Neural crest cell (in vitro differentiated cells): ENCODE measurements around the gene GZMM. TPM values are rescaled to one million over a fixed set of nuclear protein-coding genes. Genes with fewer than 3 reads are reported as not detected.
"Not testable (repeated sequence)": the region's sequence is repeated elsewhere in the genome, so short reads cannot be mapped to it uniquely, and the experiment has no call there.

Experiments
- DNase-seq: peaks from one replicate; pipeline ENCODE4 v3.0.0; 2021; ENCODE audit warnings: low read depth, mixed read lengths, low spot score
- H3K27ac Mint-ChIP-seq: one replicate; pipeline ENCODE4 v1.8.0; 2021; ENCODE audit warnings: mild to moderate bottlenecking, mixed read lengths; ENCODE audit not compliant: unreplicated experiment
- H3K27me3 Mint-ChIP-seq: 2 replicates; pipeline ENCODE4 v1.8.0; 2021; ENCODE audit warnings: low read depth, mild to moderate bottlenecking, mixed read lengths
- H3K36me3 Mint-ChIP-seq: 2 replicates; pipeline ENCODE4 v1.8.0; 2021; ENCODE audit warnings: low read depth, mild to moderate bottlenecking, mixed read lengths
- H3K4me1 Mint-ChIP-seq: 2 replicates; pipeline ENCODE4 v1.8.0; 2021; ENCODE audit warnings: mixed read lengths
- H3K4me3 Mint-ChIP-seq: one replicate; pipeline ENCODE4 v1.8.0; 2021; ENCODE audit warnings: mild to moderate bottlenecking, mixed read lengths
- H3K9me3 Mint-ChIP-seq: 2 replicates; pipeline ENCODE4 v1.8.0; 2021; ENCODE audit warnings: mixed read lengths
- total RNA-seq: library from RNA; stranded (reverse); gene quantifications from 2 replicates; pipeline ENCODE4 v1.2.1, GENCODE V29; 2021
- TF ChIP-seq, protein P1 (sequence below): fragments of 200-600 bp; sonication (generic); conservative IDR thresholded peaks from 2 replicates; pipeline ENCODE4 v1.5.0; 2021; ENCODE audit warnings: antibody characterized with exemption, mild to moderate bottlenecking

Gene GZMM
- total RNA-seq, 1 donor from 2014 or later = not detected

GRCh38 chr19:583198-583967, 39.5 kb downstream of the GZMM start:
- Mint-ChIP-seq H3K9me3 (no peaks in the 10 kb centered on the region), H3K27me3 (peaks cover 28% of the 10 kb centered on the region), H3K36me3 (no peaks in the 10 kb centered on the region), H3K4me3 (peak overlapping the region; percentile 59), H3K27ac (no peak overlapping the region), H3K4me1 (peaks cover 8% of the 10 kb centered on the region)
- DNase-seq = no peak
- TF ChIP-seq, protein P1, sequence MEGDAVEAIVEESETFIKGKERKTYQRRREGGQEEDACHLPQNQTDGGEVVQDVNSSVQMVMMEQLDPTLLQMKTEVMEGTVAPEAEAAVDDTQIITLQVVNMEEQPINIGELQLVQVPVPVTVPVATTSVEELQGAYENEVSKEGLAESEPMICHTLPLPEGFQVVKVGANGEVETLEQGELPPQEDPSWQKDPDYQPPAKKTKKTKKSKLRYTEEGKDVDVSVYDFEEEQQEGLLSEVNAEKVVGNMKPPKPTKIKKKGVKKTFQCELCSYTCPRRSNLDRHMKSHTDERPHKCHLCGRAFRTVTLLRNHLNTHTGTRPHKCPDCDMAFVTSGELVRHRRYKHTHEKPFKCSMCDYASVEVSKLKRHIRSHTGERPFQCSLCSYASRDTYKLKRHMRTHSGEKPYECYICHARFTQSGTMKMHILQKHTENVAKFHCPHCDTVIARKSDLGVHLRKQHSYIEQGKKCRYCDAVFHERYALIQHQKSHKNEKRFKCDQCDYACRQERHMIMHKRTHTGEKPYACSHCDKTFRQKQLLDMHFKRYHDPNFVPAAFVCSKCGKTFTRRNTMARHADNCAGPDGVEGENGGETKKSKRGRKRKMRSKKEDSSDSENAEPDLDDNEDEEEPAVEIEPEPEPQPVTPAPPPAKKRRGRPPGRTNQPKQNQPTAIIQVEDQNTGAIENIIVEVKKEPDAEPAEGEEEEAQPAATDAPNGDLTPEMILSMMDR = no peak

DNA sequence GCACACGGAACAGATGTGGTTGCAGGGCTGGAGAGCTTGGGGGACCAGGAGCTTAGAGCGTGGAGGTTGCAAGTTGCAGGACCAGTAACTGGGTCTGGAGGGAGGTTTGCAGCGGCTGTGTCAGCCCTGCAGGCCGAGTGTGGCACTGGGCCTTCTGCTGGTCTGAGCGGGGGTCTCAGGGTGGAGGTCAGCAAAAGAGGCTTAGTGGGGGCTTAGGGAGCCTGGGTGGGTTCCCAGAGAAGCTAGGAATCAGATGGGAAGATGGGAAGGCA, 40.1 kb downstream of the GZMM start:
- H3K36me3 Mint-ChIP-seq = no peaks in the 10 kb centered on the region
- H3K4me1 Mint-ChIP-seq = peaks cover 8% of the 10 kb centered on the region
- TF ChIP-seq, protein P1 = no peak
- no peak overlapping the region for H3K27ac Mint-ChIP-seq
- no peak for DNase-seq
- H3K9me3 Mint-ChIP-seq = no peaks in the 10 kb centered on the region
- peak overlapping the region; percentile 59 for H3K4me3 Mint-ChIP-seq
- H3K27me3 Mint-ChIP-seq = peaks cover 33% of the 10 kb centered on the region

- H3K4me1 Mint-ChIP-seq = peaks cover 8% of the 10 kb centered on the region
- H3K4me3 Mint-ChIP-seq = peak overlapping the region; percentile 59
Measured at GRCh38 chr19:584240-585001, 40.6 kb downstream of the GZMM start.

GRCh38 chr19:585146-585545, 41.3 kb downstream of the GZMM start:
- H3K9me3 Mint-ChIP-seq, DNase-seq, H3K36me3 Mint-ChIP-seq, H3K4me1 Mint-ChIP-seq, H3K4me3 Mint-ChIP-seq, H3K27ac Mint-ChIP-seq: not testable (repeated sequence)
- peaks cover 37% of the 10 kb centered on the region for H3K27me3 Mint-ChIP-seq

More at GRCh38 chr19:584240-585001, 40.6 kb downstream of the GZMM start:
- H3K27me3 Mint-ChIP-seq = peaks cover 37% of the 10 kb centered on the region
- H3K36me3 Mint-ChIP-seq = no peaks in the 10 kb centered on the region
- no peaks in the 10 kb centered on the region for H3K9me3 Mint-ChIP-seq
- H3K27ac Mint-ChIP-seq = no peak overlapping the region
- TF ChIP-seq, protein P1 = peak; percentile 90
- DNase-seq = peak; percentile 80

DNA sequence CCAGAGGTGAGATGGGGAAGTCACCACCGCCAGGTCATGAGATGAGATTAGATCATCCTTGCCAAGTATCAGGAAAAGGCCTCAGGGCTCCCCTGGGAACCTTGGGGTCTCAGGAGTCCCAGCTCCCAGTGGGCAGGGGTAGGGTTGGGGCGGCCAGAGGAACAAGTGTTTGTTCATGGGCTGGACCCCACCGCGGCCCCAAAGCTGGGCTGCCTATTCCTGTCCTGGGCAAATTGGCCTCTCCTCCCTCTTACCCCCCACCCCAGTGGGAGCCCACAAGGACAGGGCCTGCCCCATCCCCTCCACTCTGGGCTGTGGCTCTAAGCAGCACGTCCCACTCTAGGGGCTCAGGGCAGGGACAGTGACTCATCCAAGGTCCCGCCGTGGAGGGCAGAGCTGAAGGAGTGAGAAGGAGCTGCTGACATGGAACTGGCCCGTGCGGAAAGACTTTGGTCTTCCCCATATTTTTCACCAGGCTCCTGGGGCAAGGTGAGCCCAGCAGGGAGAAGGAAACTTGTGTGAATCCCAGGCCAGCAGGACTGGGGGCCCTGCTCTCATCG, 41.8 kb downstream of the GZMM start:
- Mint-ChIP-seq H3K4me1 (peaks cover 8% of the 10 kb centered on the region), H3K4me3 (peak overlapping the region; percentile 62), H3K27me3 (peaks cover 40% of the 10 kb centered on the region), H3K27ac (no peak overlapping the region), H3K36me3 (no peaks in the 10 kb centered on the region), H3K9me3 (no peaks in the 10 kb centered on the region)
- DNase-seq = no peak
- TF ChIP-seq, protein P1 = no peak
